ENCODE data around the gene ARL6IP4. TPM values are rescaled to one million over a fixed set of nuclear protein-coding genes. Genes with fewer than 3 reads are reported as not detected.
A peak's percentile ranks its signal among the peaks of the same experiment; 100 is the strongest.

ARL6IP4 gene
- total RNA-seq, 2 experiments from 2014 or later = 228 to 263 TPM

- no peak overlapping the region for H2AFZ ChIP-seq (ENCODE audit: low read length)
- H3K4me1 ChIP-seq (ENCODE audit: insufficient read depth, low read length, poor library complexity, severe bottlenecking) = peaks cover 22% of the 10 kb centered on the region
- no peaks in the 10 kb centered on the region for H3K9me2 ChIP-seq (ENCODE audit: insufficient read depth, low read length)
- H3K9me3 ChIP-seq (ENCODE audit: low read length) = no peaks in the 10 kb centered on the region
- POLR2A ChIA-PET = no interaction called here
- BruUV-seq (replicated peaks) = no TSS peak
- H3K79me2 ChIP-seq (ENCODE audit: insufficient read depth, low read depth, low read length) = no peaks in the 10 kb centered on the region
- intact Hi-C loops (cut with micrococcal nuclease; ENCODE audit: unreplicated experiment) = no loop called here
- CTCF ChIA-PET (ENCODE audit: unreplicated experiment) = interaction anchor here (0.8 kb wide), 1 partner anchor 83 kb away, joined by 3 read pairs; no protein-coding TSS in a partner anchor
- H3K4me3 ChIP-seq (ENCODE audit: low read depth, low read length, poor library complexity, severe bottlenecking) = no peak overlapping the region
- TF ChIP-seq EZH2phosphoT487 (IDR thresholded peaks at IDR 0.05; ENCODE audit: borderline replicate concordance, low read depth, low read length) = no peak
- TF ChIP-seq, protein P1, sequence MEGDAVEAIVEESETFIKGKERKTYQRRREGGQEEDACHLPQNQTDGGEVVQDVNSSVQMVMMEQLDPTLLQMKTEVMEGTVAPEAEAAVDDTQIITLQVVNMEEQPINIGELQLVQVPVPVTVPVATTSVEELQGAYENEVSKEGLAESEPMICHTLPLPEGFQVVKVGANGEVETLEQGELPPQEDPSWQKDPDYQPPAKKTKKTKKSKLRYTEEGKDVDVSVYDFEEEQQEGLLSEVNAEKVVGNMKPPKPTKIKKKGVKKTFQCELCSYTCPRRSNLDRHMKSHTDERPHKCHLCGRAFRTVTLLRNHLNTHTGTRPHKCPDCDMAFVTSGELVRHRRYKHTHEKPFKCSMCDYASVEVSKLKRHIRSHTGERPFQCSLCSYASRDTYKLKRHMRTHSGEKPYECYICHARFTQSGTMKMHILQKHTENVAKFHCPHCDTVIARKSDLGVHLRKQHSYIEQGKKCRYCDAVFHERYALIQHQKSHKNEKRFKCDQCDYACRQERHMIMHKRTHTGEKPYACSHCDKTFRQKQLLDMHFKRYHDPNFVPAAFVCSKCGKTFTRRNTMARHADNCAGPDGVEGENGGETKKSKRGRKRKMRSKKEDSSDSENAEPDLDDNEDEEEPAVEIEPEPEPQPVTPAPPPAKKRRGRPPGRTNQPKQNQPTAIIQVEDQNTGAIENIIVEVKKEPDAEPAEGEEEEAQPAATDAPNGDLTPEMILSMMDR (conservative IDR thresholded peaks at IDR 0.05; ENCODE audit: low read length) = no peak
- no peak overlapping the region for H3K4me2 ChIP-seq (ENCODE audit: low read length)
- DNase-seq (ENCODE audit: low spot score) = no peak
- no peaks in the 10 kb centered on the region for H4K20me1 ChIP-seq (ENCODE audit: insufficient read depth, low read length)
- no peak overlapping the region for H3K27ac ChIP-seq (ENCODE audit: low read depth, low read length, poor library complexity, severe bottlenecking)
- no peaks in the 10 kb centered on the region for H3K36me3 ChIP-seq (ENCODE audit: insufficient read depth, low read length)
Observed at GRCh38 chr12:122964439-122965257, 15.8 kb upstream of the ARL6IP4 start.

DNA sequence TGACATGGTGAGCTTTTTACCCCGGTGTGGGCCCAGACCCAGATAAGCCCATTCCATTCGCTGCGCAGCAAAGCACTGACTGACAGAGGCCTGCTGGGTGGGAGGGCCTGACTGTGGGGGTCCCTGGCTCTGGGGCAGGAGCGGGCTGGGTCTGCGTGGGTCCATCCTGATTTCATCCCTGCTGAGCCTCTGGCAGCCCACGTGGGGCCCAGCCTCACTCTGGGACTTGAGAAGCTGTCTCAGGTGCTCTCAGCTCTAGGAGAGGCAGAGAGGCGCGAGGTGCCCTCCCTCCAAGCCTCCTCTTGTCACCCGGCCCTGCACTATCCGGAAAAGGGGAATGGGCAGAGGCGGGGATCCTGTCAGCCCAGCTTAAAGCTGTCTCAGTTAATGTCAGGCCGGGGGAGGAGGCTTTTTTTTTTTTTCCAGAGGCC, 15.1 kb upstream of the ARL6IP4 start:
- BruUV-seq (replicated peaks) = no TSS peak
- Histone ChIP-seq H3K4me3 (ENCODE audit: low read depth, low read length, poor library complexity, severe bottlenecking) (peak overlapping the region; percentile 71), H3K9me2 (ENCODE audit: insufficient read depth, low read length) (no peaks in the 10 kb centered on the region), H3K79me2 (ENCODE audit: insufficient read depth, low read depth, low read length) (no peaks in the 10 kb centered on the region), H3K4me1 (ENCODE audit: insufficient read depth, low read length, poor library complexity, severe bottlenecking) (peaks cover 26% of the 10 kb centered on the region), H3K9me3 (ENCODE audit: low read length) (no peaks in the 10 kb centered on the region), H4K20me1 (ENCODE audit: insufficient read depth, low read length) (no peaks in the 10 kb centered on the region), H2AFZ (ENCODE audit: low read length) (no peak overlapping the region), H3K4me2 (ENCODE audit: low read length) (peak overlapping the region; percentile 86), H3K27ac (ENCODE audit: low read depth, low read length, poor library complexity, severe bottlenecking) (no peak overlapping the region), H3K36me3 (ENCODE audit: insufficient read depth, low read length) (no peaks in the 10 kb centered on the region)
- no peak for DNase-seq (ENCODE audit: low spot score)
- TF ChIP-seq, protein P1 (conservative IDR thresholded peaks at IDR 0.05; ENCODE audit: low read length) = no peak
- TF ChIP-seq EZH2phosphoT487 (IDR thresholded peaks at IDR 0.05; ENCODE audit: borderline replicate concordance, low read depth, low read length) = no peak
- CTCF ChIA-PET (ENCODE audit: unreplicated experiment) = interaction anchor here (0.8 kb wide), 1 partner anchor 84 kb away, joined by 3 read pairs; no protein-coding TSS in a partner anchor
- intact Hi-C loops (cut with micrococcal nuclease; ENCODE audit: unreplicated experiment) = no loop called here
- POLR2A ChIA-PET = interaction anchor here (0.7 kb wide), 1 partner anchor 177 kb away, joined by 3 read pairs; no protein-coding TSS in a partner anchor

Measured in OCI-LY7 (cell line).